ENCODE measurements around the gene CCDC69.
"Not testable (repeated sequence)": the region's sequence is repeated elsewhere in the genome, so short reads cannot be mapped to it uniquely, and the experiment has no call there.

Gene CCDC69, protein sequence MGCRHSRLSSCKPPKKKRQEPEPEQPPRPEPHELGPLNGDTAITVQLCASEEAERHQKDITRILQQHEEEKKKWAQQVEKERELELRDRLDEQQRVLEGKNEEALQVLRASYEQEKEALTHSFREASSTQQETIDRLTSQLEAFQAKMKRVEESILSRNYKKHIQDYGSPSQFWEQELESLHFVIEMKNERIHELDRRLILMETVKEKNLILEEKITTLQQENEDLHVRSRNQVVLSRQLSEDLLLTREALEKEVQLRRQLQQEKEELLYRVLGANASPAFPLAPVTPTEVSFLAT

DNA sequence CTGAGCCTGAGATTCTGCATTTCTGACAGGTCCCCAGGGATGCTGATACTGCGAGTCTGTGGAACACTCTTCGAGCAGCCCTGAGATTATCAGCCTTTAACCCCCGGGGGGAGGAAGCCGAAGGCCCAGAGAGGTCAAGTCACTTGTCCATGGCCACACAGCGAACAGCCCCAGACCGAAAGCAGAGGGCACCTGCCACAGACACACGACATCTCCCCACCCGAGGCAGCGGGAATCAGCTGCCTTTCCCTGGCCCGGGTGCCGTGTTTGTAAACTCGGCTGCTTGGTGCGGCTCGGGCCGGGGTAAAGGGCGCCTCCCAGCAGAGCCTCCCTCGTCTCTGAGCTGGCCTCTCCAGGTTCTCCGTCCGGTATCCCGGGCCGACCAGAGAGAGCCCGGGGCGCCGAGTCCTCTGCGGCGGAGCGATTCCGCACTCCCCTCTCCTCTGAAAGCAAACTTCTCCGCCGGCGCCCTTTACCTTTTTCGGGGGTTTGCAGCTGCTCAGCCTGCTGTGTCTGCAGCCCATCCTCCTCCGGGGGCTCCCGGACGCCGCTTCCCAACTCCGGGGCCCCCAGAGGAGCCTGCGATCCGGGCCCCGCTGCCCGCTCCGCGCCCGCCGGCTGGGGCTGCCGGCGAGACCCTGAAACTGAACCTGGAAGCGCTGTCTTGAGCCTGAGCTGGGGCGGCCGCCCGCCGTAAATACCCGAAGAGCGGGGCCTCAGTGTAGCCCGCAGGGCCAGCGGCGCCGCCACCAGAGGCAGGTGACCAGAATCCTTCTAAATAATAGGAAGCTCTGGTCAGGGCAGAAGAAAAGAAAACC lies at the start of gene CCDC69:
Gene CCDC69, minus strand, starts transcription at position 646 of the 818 bp plus-strand sequence. Its CDS starts 122 bp downstream, at position 524.
- peak; percentile 85 for DNase-seq (ENCODE audit: low spot score)

DNA sequence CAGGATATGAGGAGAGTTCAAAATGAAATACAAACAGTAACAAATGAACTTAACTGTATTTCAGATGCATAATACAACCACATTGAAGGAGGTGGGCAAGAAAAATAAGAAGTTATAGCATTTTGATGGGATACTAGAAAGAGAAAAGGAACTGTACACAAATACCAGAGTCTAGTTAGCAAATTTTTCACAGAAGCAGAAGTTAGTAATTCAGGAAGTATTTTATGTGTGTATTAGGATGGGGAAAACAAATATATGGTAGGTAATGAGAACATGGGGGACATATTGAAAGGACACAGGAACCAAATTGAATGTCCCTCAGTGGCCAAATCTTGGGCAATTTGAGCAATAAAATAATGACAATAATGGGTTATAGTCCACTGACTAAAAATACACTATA lies 47.4 kb upstream of the CCDC69 start:
- no peak for DNase-seq (ENCODE audit: low spot score)

DNA sequence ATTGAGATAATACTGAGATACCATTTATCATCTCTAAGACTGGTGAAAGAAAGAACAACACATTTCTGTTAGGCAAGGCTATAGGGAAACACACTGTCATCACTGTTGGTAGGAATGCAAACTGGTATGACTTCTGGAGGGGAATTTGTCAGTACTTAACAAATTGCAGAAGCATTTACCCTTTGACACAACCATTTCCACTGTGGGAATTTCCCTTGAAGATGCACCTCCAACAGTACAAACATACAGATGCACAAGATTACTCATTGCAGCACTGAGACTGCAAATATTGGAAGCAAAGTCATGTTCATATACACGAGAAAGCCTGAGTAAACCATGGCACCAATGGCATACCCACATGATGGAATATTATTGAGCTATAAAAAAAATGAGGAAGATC lies 46.7 kb upstream of the CCDC69 start:
- DNase-seq (ENCODE audit: low spot score) = no peak

DNA sequence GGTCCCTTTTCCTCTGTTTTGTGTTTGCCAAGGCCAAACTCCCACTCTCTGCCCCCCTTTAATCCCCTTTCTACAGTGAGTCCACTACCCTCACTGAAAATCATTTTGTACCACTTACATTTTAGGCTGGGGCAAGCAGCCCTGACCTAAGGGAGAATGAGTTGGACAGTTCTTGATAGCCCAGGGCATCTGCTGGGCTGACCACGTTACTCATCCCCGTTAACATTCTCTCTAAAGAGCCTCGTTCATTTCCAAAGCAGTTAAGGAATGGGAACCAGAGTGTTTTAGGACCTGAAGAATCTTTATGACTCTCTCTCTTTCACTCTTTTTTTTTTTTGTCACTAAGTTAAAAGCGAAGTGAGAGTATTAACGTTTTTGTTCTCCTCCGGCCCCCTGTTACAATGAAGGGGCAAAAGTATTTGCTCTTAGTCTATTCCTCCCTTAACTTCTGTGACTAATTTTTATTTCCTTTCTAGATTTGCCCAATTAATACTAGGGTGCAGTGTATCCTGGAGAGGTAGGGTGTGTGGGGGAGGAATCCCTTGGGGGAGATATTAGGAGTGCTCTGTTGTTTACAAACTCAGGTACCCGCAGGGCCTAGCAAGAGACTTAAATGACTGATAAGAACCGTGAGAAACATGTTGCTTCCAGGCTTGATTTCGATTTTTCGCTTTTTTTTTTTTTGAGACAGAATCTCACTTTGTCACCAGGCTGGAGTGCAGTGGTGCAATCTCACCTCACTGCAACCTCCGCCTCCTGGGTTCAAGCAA lies 43.8 kb upstream of the CCDC69 start:
- no peak for DNase-seq (ENCODE audit: low spot score)

DNA sequence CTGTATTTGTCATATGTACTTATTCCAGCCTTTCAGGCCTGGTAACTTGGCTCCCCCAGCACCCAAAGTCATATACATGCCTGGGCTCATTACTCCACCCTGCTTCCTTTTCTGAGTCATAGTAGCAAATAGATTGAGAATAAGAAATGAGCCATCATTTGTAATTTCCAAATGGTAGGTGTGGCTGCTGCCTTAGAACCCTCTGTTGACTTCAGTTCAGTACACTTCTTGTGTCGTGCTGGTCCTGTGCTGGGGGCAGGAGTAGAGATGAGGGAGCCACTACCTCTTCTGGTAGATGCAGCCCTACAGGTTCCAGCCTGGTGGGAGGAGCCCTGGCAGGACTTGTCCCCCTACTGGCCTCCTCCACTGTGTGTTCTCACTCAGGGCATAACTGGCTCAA lies 40.2 kb upstream of the CCDC69 start:
- DNase-seq (ENCODE audit: low spot score) = peak; percentile 74

DNA sequence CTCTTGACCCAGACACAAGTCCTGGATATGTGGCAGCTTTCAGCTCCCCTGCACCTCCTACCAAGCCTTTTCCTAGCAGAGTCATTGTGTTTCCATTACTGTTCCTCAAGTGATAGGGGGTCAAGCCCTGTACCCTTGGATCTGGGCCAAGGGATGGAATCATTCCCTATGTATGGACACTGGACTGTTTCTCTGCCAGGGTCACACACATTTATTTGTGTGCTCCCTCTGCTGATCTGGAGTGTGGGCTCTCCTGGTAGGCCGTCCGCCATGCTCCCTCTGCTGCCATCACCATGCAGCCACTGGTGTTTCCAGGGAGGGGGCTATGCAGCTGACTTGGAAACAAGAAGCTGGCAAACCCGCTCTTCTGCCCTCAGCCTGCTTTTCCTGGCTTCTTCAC lies 38.6 kb upstream of the CCDC69 start:
- no peak for DNase-seq (ENCODE audit: low spot score)

DNA sequence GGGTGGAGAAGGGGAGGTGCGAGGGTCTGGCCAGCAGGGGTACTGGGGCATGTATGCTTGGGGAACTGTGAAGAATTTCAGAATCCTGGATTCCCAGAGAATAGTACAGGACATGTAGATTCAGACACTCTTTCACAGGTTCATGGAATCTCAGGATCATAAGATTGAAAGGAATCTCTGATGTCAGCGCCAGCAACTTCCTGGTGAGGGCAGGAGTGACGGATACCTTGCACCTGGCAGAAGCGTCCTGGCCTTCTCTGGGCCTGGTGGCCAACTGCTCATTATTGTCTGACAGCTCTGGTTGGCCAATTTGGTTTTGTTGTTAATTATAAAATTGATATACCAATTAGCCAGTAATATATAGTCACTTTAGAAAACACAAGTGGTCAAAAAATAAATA lies 36.0 kb upstream of the CCDC69 start:
- DNase-seq (ENCODE audit: low spot score) = no peak

DNA sequence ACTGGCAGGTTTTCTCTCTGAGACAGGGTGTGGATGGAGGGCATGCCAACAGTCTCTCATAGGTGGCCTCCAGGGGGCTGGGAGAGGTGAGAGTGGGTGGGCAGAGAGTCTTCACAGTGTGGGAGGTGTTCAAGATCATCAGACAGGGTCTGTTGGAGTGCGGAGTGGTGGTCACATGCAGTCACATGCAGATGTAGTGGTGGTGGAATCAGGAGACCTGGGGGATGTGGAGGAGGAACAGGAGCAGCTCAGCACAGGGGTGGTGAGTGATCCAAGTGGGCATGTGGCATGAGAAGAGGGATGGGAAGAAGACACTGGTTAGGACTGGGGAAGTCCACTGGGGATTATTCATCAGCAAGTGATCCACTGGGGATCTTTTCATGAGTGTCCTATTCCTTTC lies 34.9 kb upstream of the CCDC69 start:
- no peak for DNase-seq (ENCODE audit: low spot score)

DNA sequence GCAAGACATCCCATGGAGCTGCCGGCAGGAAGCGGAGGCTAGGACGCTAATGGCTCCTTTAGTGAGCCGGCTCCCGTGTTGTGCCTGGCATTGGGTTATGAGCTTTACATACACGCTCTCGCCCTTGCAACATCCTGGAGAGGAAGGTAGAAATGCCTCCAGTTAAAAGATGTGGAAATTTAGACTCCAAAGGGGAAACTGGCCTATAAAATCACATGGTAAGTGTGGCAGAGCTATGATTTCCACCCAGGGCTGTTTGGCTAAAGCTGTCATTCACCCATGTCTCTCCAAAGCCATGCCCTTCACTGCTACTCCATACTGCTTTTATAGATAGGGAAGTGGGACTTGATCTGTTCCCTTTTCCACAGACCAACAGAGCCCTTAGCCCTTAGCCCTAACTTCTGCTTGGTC lies 34.3 kb upstream of the CCDC69 start:
- no peak for DNase-seq (ENCODE audit: low spot score)

DNA sequence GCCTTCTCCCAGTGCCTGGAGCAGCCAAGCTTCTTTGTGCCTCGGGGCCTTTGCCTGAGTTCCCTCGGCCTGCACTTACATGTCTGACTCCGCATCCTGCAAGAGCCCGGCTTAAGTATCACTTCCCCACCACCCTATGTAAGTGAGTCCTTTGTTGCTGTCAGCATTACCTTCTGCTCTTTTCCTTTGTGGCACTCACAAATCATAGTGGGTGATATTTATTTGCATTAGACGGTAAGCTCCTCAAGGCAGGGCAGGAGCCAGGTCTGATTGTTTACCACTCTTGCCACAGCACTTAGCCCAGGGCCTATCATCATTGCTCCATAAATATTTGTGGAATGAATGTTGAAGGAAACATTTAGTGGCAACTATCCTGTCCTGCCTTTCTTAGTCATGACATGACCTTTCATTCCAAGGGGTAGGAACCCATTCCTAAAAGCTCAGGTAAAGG lies 33.9 kb upstream of the CCDC69 start:
- DNase-seq (ENCODE audit: low spot score) = no peak

DNA sequence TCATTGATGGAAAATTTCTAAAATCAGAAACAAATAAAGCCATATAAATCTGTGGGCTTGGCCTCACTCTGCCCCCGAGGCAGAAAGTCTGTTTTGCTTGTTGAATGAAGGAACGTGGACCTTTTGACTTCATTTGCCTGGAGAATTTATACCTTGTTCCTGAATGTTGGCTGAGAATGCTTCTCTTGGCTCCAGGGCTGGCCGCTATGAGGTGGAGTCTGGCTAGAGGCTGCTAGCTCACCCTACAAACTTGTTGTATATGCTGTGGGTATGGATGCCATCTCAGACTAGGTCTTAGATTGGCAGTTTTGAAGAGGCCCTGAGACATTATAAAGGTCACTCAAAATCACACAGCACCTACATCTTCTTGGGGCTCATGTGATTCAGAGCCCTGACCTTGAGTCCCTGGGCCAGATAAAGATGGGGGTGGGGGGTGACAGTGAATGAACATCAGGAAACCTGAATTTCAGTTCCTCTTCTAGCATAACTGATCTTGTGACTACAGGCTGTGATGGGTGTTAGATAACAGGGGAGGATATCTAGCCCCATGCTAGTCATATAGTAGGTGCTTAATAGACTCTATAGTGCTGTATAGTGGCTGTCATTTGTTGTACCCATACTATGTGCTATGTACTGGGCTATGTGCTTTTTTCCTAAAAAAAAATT lies 31.9 kb upstream of the CCDC69 start:
- DNase-seq (ENCODE audit: low spot score) = no peak

DNA sequence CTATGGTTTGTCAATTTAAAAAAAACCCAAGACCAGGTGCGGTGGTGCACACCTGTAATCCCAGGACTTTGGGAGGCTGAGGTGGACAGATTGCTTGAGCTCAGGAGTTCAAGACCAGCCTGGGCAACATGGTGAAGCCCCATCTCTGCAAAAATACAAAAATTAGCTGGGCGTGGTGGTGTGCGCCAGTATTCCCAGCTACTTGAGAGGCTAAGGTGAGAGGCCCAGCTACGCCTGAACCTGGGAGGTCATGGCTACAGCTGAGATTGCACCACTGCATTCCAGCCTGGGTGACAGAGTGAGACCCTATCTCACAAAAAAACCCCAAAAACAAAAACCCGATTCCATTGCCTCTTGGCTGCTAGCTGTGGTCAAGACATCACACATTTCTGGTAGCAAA lies 31.1 kb upstream of the CCDC69 start:
- not testable (repeated sequence) for DNase-seq (ENCODE audit: low spot score)

DNA sequence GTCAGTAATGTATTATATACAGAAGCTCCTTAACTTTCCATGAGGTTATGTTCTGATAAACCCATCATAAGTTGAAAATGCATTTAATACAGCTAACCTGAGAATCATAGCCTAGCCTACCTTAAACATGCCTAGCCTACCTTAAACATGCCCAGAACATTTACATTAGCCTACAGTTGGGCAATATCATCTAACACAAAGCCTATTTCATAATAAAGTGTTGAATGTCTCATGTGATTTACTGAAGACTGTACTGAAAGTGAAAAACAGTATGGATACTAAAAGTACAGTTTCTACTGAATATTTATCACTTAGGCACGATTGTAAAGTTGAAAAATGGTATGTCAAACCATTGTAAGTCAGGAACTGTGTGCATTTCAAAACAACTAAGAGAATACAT lies 30.7 kb upstream of the CCDC69 start:
- DNase-seq (ENCODE audit: low spot score) = no peak

DNA sequence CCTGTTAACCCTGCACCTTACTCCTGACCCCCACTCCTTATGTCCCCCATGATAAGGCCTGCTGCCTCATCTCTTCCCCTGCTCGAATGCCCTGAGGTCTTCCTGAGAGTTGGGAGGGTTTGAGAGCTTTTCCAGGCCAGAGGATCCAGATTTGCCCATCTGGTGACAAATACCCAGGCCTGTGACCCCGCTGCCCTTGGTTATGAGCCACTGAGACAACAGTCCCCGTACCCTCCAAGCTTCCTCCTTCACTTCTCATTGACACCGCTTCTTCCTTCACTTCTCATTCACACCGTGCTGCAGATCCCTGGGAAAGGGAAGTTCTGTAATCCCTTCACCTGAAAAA lies 29.7 kb upstream of the CCDC69 start:
- no peak for DNase-seq (ENCODE audit: low spot score)

DNA sequence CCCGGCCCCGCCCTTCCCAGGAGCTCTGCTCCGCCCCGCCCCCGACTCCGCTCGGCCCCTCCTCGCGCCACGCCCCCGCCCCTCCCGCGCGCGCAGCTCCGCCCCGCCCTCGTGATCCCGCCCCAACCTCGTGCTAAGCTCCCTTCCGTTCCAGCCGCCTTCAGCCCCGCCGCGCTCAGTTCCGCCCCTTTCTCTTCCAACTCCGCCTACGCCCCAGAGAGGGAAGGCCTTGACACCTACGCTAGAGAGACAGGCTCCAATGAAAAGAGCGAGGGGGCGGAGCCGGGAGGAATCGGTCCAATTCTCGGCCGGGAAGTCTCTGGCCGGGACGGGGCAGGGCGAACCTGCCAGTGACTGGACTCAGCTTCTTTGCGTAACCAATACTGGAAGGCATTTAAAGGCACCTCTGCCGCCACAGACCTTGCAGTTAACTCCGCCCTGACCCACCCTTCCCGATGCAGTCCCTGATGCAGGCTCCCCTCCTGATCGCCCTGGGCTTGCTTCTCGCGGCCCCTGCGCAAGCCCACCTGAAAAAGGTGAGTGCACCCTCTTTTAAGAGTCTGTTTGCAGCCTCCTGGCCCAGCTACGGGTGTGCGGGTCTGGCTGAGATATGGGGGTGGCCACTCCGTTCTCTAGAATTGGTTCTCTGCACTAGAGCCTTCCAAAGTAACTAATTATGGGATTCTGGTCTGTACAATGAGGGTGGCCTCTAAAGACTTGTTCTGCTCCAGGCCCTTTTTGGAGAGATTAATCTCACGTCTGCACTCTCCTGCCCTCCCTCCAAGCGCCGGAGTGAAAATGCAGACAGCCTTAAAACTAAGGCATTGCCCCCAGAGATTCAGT lies 29.1 kb upstream of the CCDC69 start, which contains the start of gene GM2A:
Gene GM2A, plus strand, starts transcription at position 424 of the 843 bp plus-strand sequence. Its CDS starts 32 bp downstream, at position 456.
- DNase-seq (ENCODE audit: low spot score) = peak; percentile 99

DNA sequence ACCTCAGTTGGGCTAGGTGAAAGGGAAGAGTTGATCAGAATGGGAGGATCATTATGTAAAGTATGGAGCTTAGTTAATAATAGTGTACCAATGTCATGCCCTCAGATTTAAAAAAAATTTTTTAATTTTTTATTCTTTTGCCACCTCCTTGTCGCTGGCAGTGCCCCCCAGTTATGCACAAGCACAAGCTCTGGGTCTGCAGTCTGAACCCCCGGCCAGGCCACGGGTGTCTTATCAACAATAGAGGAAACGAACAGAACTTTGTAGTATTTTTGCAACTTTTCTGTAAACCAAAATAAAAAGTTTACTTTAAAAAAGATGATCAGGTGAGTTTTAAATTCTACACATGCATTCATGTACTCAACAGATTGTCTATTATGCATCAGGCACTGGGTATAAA lies 27.7 kb upstream of the CCDC69 start:
- DNase-seq (ENCODE audit: low spot score) = no peak

DNA sequence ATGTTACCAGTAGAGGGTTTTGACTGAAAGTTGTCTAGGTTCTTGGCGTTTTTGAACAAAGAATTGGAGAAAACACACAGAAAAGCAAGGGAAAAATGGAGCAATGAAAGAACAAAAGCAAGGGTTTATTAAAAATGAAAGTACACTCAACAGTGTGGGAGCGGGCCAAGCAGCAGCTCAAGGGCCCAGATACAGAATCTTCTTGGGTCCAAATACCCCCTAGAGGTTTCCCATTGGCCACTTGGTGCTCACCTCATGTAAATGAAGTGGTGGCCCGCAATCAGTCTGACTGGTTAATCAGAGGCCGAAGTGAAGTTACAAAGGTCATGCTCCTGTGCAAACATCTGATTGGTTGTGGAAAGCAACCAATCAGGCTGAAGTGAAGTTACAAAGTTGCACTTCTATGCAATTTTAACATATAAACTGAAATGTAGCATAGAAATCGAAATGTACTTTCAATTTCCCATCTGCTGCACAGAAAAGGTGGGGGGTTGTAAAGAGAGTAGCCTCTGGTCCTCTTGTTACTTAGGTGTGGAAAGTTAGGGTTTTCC lies 27.2 kb upstream of the CCDC69 start:
- no peak for DNase-seq (ENCODE audit: low spot score)

DNA sequence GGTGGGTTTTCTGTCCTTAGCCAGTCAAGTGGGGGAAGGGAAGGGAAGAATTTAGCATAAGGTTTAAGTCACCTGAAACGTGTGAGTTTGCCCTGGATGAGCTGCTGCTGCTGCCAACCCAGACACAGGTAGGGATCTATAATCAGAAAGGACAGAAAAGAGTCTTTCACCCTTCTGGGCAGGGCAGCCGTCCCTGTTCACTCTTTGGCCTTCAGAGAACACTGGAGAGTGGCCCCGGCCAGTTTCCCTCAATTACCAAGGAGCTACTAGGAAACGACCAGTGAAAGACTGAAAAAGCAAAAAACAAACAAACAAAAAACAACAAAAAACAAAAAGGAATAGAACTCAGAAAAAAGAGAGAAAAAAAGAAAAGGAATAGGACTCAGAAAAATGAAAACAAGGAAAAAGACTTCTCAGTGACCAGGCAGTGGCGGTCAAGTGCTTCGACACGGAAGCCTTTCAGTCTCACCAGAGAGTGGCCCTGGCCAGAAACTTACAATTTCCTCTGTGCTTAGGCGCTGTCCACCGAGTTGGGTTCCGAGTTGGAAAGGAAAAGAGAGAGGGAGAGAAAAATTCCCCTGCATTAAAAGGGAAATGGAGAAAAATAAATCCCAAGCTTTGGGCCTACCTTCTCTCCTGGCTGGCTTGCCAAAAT lies 26.6 kb upstream of the CCDC69 start:
- DNase-seq (ENCODE audit: low spot score) = no peak

DNA sequence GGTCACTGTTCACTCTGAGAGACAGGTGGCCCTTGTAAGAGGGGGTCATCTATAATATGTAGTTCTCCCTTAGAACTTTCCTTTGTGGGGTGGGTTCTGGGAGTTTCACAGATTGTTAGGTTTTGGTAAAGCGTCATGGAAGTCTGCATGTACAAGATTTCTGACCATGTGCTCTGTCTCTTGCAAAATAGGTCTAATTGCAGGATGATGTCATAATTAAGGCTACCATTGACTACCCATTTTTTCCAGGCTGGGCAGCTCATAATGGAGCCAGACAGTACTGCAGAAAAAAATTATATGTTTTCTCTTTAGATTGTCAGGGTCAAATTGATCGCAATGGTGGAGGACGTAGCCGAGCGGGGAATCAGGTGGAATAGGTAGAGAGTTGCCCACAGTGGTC lies 25.4 kb upstream of the CCDC69 start:
- DNase-seq (ENCODE audit: low spot score) = no peak

DNA sequence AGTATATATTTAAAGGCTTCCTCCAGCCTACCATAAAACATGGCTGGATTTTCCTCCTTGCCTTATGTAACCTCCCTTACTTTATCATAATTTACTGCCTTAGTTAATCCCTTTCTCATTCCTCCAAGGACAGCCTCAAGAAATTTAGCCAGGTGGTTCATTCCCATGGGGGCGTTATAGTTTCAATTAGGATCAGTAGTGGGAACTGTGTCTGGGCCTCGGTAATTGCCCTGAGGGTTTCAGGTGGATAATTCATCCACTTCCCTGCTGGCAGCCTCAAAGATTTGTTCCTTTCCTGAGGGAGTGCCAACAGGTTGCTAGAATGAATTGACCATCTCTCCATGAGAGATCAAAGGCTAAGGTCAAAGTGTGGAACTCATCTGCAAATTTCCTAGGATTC lies 24.8 kb upstream of the CCDC69 start:
- no peak for DNase-seq (ENCODE audit: low spot score)

All from GM03348 (cell line).